Lower lobe of right lung (tissue), 2 donors: ENCODE results near the gene XYLT2. TPM values are rescaled to one million over a fixed set of nuclear protein-coding genes. Genes with fewer than 3 reads are reported as not detected.
"Not testable (repeated sequence)": the region's sequence is repeated elsewhere in the genome, so short reads cannot be mapped to it uniquely, and the experiment has no call there.

Source experiments
- ATAC-seq, 2 donors: fragments of 200-7000 bp; cut with Tn5 transposase; one replicate each; pipeline ENCODE4 v1.9.1; 2020 to 2022; ENCODE audit warnings: mild to moderate bottlenecking in 2 of 2, moderate library complexity in 2 of 2
- DNase-seq: peaks from one replicate; pipeline ENCODE4 v3.0.0-alpha.2; 2020
- H3K27ac ChIP-seq: fragments of 200-600 bp; one replicate; pipeline ENCODE4 v1.8.0; 2022
- H3K27me3 ChIP-seq: fragments of 200-600 bp; one replicate; pipeline ENCODE4 v1.8.0; 2022; ENCODE audit warnings: low read depth
- H3K36me3 ChIP-seq: fragments of 200-600 bp; one replicate; pipeline ENCODE4 v1.8.0; 2022; ENCODE audit warnings: mild to moderate bottlenecking
- H3K4me1 ChIP-seq: fragments of 200-600 bp; one replicate; pipeline ENCODE4 v1.8.0; 2022
- H3K4me3 ChIP-seq: fragments of 200-600 bp; one replicate; pipeline ENCODE4 v1.8.0; 2022; ENCODE audit warnings: mild to moderate bottlenecking
- H3K9me3 ChIP-seq: fragments of 200-600 bp; one replicate; pipeline ENCODE4 v1.8.0; 2022
- intact Hi-C: fragments of 100-400 bp; cut with DNase I; formaldehyde crosslinking; loops from one replicate; pipeline ENCODE4 v1.11.0; 2022
- total RNA-seq: library from RNA; stranded (reverse); fragmentation: NEBNext Ultra II Directional; extraction: Animal tissue kit (Norgen Biotek cat#: 25700); gene quantifications from one replicate; pipeline ENCODE4 v1.2.1, GENCODE V29; 2021
- TF ChIP-seq, protein P1 (sequence below): fragments of 200-600 bp; IDR thresholded peaks from one replicate; pipeline ENCODE4 v1.8.0; 2022; ENCODE audit warnings: antibody characterized with exemption, mild to moderate bottlenecking
- donor health status: DM: no; HTN: yes; CAD: no; lungs with severe emphysema.

The XYLT2 gene
- total RNA-seq, 1 donor from 2014 or later: 19.3 TPM

DNA sequence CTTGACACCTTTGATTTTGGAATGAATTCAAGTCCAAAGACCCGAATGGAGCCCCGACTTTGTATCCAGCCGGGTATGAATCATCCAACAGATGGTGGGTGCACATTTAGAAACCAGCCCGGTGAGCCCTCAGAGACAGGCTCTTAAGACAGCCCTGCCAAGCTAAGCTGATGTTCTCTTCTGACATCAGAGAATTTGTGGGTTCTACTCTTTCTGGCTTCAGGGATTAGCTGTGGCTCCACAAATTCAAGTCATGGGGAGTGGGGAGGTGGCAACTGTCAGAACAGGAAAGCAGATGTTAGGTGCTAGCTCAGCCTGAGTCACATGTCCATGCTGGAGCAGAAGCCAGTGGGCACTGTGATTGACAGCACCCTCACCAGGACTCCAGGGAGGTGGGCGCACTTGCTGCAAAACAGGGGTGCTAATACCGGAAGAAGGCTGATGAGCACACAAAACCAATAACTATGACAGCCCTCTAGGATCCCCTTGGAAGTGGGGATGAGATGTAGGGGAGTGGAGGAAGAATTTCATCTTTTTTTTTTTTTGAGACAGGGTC is 31.4 kb upstream of the XYLT2 start:
- Histone ChIP-seq H3K4me3 (no peak overlapping the region), H3K4me1 (no peaks in the 10 kb centered on the region), H3K9me3 (no peaks in the 10 kb centered on the region), H3K27me3 (no peaks in the 10 kb centered on the region), H3K27ac (no peak overlapping the region), H3K36me3 (no peaks in the 10 kb centered on the region)
- ATAC-seq (no peak), DNase-seq (no peak)
- TF ChIP-seq, protein P1, sequence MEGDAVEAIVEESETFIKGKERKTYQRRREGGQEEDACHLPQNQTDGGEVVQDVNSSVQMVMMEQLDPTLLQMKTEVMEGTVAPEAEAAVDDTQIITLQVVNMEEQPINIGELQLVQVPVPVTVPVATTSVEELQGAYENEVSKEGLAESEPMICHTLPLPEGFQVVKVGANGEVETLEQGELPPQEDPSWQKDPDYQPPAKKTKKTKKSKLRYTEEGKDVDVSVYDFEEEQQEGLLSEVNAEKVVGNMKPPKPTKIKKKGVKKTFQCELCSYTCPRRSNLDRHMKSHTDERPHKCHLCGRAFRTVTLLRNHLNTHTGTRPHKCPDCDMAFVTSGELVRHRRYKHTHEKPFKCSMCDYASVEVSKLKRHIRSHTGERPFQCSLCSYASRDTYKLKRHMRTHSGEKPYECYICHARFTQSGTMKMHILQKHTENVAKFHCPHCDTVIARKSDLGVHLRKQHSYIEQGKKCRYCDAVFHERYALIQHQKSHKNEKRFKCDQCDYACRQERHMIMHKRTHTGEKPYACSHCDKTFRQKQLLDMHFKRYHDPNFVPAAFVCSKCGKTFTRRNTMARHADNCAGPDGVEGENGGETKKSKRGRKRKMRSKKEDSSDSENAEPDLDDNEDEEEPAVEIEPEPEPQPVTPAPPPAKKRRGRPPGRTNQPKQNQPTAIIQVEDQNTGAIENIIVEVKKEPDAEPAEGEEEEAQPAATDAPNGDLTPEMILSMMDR: no peak
- intact Hi-C loops: no loop called here

DNA sequence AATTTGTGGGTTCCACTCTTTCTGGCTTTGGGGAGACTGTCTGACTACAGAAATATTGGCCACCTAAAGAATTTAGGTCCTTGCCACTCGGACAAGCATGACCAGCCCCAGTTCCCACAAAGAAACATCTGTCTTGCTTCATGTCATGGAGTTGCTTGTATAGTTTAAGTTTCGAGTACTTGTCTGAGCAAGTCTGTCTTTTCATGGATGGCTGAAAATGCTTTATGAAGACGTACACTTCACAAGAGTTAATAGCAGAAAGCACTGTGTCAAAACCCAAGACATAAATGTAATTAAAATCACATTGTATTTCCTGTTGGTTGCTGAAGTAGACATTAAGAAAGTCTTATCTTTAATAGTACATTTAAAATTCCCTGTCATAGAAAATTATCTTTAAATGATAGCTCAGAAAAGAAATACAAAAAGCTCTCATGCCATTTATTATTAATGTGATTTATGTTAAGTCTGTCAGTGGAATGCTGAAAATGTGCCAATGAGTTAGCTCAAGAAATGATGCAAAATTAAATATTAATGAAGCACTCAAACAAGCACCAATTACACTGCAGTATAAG is 29.8 kb upstream of the XYLT2 start:
- ATAC-seq: no peak
- no peak for DNase-seq
- no peaks in the 10 kb centered on the region for H3K36me3 ChIP-seq
- H3K9me3 ChIP-seq: no peaks in the 10 kb centered on the region
- H3K27ac ChIP-seq: no peak overlapping the region
- intact Hi-C loops: no loop called here
- TF ChIP-seq, protein P1: no peak
- no peaks in the 10 kb centered on the region for H3K27me3 ChIP-seq
- no peak overlapping the region for H3K4me3 ChIP-seq
- H3K4me1 ChIP-seq: no peaks in the 10 kb centered on the region

DNA sequence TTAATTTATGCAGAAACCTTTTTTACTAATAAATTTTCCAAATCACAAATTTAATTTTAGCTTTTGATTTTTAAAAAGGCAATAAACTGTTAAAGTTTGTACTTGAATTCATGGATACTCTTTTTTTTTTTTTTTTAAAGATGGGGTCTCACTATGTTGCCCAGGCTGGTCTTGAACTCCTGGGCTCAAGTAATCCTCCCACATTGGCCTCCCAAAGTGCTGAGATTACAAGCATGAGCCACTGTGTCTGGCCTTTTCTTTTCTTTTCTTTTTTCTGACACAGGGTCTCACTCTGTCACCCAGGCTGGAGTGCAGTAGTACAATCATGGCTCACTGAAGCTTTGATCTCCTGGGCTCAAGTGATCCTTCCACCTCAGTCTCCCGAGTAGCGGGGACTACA is 29.3 kb upstream of the XYLT2 start:
- H3K4me3 ChIP-seq, H3K27me3 ChIP-seq, H3K4me1 ChIP-seq, H3K9me3 ChIP-seq, H3K27ac ChIP-seq, DNase-seq, H3K36me3 ChIP-seq, ATAC-seq, intact Hi-C loops: not testable (repeated sequence)

DNA sequence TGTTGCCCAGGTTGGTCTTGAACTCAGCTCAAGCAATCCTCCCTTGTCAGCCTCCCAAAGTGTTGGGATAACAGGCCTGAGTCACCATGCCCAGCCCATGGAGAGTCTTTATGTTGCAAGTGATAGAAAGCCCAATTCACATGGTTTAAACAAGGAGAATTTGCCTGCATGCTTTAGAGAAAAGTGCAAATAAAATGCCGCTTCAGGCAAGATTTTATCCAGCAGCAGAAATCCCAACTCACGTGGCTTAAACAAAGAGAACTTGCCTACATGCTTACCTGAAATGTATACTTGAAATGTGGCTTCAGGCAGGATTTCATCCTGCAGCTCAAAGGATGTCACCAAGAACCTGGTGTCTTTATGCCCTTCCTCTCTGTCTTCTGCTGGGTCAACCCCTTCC is 28.8 kb upstream of the XYLT2 start:
- Histone ChIP-seq H3K9me3 (no peaks in the 10 kb centered on the region), H3K4me3 (no peak overlapping the region), H3K36me3 (no peaks in the 10 kb centered on the region), H3K27me3 (no peaks in the 10 kb centered on the region), H3K4me1 (no peaks in the 10 kb centered on the region), H3K27ac (no peak overlapping the region)
- ATAC-seq (no peak), DNase-seq (no peak)
- TF ChIP-seq, protein P1: no peak
- intact Hi-C loops: no loop called here

DNA sequence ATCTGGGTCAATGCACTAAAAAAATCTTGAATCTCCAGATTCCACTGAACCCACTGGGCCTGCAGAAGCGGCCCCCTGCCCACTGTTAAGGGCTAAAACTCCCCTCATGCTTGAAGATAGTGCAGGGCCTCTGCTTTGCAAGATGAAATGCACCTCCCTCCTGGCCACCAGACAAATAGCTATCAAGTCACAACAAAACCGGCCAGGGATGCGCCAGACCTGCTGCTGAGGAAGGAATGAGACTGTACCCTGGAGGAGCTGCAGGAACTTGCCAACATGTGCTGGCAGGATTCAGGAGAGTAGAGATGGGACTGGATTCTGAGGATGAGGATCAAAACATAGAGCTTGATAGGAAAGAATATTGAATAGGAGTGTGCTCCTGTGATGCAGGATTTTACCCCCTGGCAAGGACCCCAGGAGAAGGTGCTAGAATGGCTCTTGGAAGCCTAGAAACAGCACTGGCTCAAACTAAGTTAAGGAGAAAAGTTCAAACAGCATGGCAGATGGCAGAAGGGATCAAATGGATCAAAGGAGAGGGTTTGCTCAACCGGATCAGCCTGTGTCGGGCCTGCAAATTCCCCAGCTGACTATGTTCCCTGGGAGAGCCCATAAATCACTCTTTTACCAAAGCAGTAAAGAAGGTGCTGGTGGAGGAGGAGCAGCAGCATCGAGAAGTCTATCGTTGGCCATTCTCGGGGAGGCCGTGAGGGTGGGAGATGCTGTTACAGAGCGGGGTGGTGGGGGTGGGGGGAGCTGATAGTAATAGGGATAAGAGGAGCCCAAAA is 27.2 kb upstream of the XYLT2 start:
- Histone ChIP-seq H3K4me1 (no peaks in the 10 kb centered on the region), H3K36me3 (no peaks in the 10 kb centered on the region), H3K27me3 (no peaks in the 10 kb centered on the region), H3K9me3 (no peaks in the 10 kb centered on the region), H3K4me3 (no peak overlapping the region), H3K27ac (no peak overlapping the region)
- ATAC-seq: no peak
- DNase-seq: no peak
- intact Hi-C loops: no loop called here
- TF ChIP-seq, protein P1: no peak
